SK-N-SH treated with all-trans-retinoic acid at 6 μM for 48 hours (cell line): Measurements from ENCODE around the gene DLX6.

ENCODE experiments used
- ATAC-seq: fragments of 200-7000 bp; cut with Tn5 transposase; 3 replicates; pipeline ENCODE4 v1.9.1; 2020; ENCODE audit warnings: mild to moderate bottlenecking, moderate library complexity
- ARNTL ChIP-seq: fragments of 450-650 bp; formaldehyde crosslinking; IDR thresholded peaks from 2 replicates; pipeline ENCODE4 v1.5.0; 2020; ENCODE audit warnings: low read depth, mild to moderate bottlenecking, moderate library complexity, borderline replicate concordance
- ESRRG ChIP-seq: fragments of 250-450 bp; sonication (Bioruptor Pico); IDR thresholded peaks from 2 replicates; pipeline ENCODE4 v1.6.1; 2021; ENCODE audit warnings: mild to moderate bottlenecking
- ISL1 ChIP-seq: fragments of 250-450 bp; sonication (Bioruptor Pico); IDR thresholded peaks from 2 replicates; pipeline ENCODE4 v2.1.2; 2022; ENCODE audit warnings: mild to moderate bottlenecking, moderate library complexity
- OSR1 ChIP-seq: fragments of 250-450 bp; sonication (Bioruptor Pico); IDR thresholded peaks from 2 replicates; pipeline ENCODE4 v1.8.0; 2022; ENCODE audit warnings: moderate library complexity, mild to moderate bottlenecking, inconsistent platforms
- PPARA ChIP-seq: fragments of 250-450 bp; sonication (Bioruptor Pico); IDR thresholded peaks from 2 replicates; pipeline ENCODE4 v1.5.0; 2020; ENCODE audit warnings: mild to moderate bottlenecking, borderline replicate concordance
- RARB ChIP-seq: fragments of 250-450 bp; sonication (Bioruptor Pico); IDR thresholded peaks from 2 replicates; pipeline ENCODE4 v1.8.0; 2021; ENCODE audit warnings: mild to moderate bottlenecking, moderate library complexity
- SNAI2 ChIP-seq: fragments of 250-450 bp; sonication (Bioruptor Pico); IDR thresholded peaks from 2 replicates; pipeline ENCODE4 v1.5.0; 2020; ENCODE audit warnings: mild to moderate bottlenecking, moderate library complexity
- TCF4 ChIP-seq: fragments of 250-450 bp; sonication (Bioruptor Pico); IDR thresholded peaks from 2 replicates; pipeline ENCODE4 v1.8.0; 2021; ENCODE audit warnings: mild to moderate bottlenecking, moderate library complexity, borderline replicate concordance
- TOX ChIP-seq: fragments of 250-450 bp; sonication (Bioruptor Pico); IDR thresholded peaks from 2 replicates; pipeline ENCODE4 v1.8.0; 2021; ENCODE audit warnings: mild to moderate bottlenecking, moderate library complexity, borderline replicate concordance
- ZFP30 ChIP-seq: fragments of 450-650 bp; formaldehyde crosslinking; IDR thresholded peaks from 2 replicates; pipeline ENCODE4 v1.5.0; 2022; ENCODE audit warnings: mild to moderate bottlenecking, moderate library complexity
- ZNF565 ChIP-seq: fragments of 450-650 bp; formaldehyde crosslinking; conservative IDR thresholded peaks from 2 replicates; pipeline ENCODE4 v1.5.0; 2020; ENCODE audit warnings: low read depth, mild to moderate bottlenecking, moderate library complexity
- ZNF70 ChIP-seq: fragments of 450-650 bp; formaldehyde crosslinking; IDR thresholded peaks from 2 replicates; pipeline ENCODE4 v1.5.0; 2020; ENCODE audit warnings: mild to moderate bottlenecking, moderate library complexity
- ZNF8 ChIP-seq: fragments of 450-650 bp; formaldehyde crosslinking; IDR thresholded peaks from 2 replicates; pipeline ENCODE4 v1.5.0; 2020; ENCODE audit warnings: mild to moderate bottlenecking, moderate library complexity
- TF ChIP-seq, protein P1 (sequence below): fragments of 250-450 bp; sonication (Bioruptor Pico); IDR thresholded peaks from 2 replicates; pipeline ENCODE4 v1.8.0; 2021; ENCODE audit warnings: low read depth, mild to moderate bottlenecking, moderate library complexity, borderline replicate concordance
- TF ChIP-seq, protein P2 (sequence below): fragments of 250-450 bp; sonication (Bioruptor Pico); IDR thresholded peaks from 2 replicates; pipeline ENCODE4 v1.5.0; 2020; ENCODE audit warnings: mild to moderate bottlenecking, moderate library complexity
- TF ChIP-seq, protein P3 (sequence below): fragments of 250-450 bp; sonication (Bioruptor Pico); IDR thresholded peaks from 2 replicates; pipeline ENCODE4 v1.5.1; 2020; ENCODE audit warnings: low read depth, mild to moderate bottlenecking, moderate library complexity

The DLX6 gene

DNA sequence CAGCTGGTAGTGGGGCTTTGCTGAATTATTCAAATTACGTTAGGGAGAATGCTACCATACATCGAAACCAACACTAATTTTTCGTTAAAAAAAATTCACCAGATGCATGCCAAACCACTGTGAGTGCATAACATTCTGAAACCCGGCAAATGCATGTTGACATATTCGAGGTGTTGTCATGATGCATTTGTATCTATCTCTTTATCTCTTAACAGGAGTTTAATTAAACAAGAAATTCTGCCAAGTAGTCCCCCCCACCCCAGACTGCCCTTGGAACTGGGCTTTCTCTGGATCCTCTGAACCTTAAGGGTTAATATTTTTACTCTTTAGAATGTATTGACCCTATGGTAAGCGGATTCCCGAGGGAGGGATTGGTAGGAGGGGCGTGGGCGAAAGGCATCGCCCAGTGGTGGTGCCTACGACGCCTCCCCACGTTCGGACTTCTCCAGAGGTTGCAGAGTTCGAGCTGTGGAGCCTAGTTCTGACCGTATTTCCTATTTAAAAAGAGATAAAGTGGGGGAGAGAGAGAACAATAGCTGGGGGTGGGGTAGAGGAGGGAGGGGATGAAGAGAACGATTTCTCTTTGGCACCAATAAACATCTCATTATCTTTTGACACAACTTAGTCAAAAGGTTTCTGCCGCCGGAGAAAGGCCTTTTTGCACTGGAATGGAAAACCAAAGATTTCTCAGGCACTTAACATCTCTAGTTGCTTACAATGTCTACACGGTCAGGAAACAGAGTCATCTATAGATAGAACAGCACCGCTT lies 7.2 kb downstream of the DLX6 start:
- ATAC-seq = no peak
- TF ChIP-seq ZNF565 (CRISPR knock-in tag) (no peak), PPARA (CRISPR knock-in tag) (no peak), ESRRG (CRISPR knock-in tag) (no peak)
- TF ChIP-seq, protein P1, sequence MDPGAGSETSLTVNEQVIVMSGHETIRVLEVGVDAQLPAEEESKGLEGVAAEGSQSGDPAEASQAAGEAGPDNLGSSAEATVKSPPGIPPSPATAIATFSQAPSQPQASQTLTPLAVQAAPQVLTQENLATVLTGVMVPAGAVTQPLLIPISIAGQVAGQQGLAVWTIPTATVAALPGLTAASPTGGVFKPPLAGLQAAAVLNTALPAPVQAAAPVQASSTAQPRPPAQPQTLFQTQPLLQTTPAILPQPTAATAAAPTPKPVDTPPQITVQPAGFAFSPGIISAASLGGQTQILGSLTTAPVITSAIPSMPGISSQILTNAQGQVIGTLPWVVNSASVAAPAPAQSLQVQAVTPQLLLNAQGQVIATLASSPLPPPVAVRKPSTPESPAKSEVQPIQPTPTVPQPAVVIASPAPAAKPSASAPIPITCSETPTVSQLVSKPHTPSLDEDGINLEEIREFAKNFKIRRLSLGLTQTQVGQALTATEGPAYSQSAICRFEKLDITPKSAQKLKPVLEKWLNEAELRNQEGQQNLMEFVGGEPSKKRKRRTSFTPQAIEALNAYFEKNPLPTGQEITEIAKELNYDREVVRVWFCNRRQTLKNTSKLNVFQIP (CRISPR knock-in tag) = no peak

DNA sequence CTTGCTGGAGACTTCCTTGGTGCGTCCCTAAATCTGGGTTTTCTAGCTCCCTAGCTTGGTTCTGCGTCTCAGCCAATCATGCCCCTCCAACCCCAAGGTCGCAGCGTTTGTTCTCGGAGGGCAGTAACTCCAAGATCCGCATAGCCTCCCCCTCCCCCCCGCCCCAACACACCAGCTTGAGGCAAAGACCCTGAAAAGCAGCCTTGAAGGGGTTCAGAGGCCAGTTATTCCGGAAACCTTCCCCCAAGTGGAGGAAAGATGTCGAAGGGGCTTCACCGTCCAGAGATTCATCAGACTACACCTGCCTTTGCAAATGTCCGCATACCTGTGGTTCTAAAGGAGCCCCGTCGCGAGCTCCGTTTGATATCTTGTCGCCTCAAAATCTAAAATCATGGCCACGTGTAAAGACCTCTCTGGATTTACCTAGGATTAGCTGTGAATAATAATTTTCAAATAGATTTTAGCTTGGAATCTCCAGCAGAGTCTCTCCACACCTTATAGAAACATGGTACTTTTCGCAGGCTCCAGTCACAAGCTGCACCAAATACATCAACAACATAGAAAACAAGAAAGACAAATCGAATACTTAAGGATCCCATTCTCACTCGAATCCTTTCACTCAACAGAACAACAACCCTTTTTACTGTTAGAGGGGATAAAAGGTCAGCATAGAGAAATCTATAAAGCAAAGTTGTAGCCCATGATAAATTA lies 7.9 kb downstream of the DLX6 start:
- TF ChIP-seq ESRRG (CRISPR knock-in tag) (no peak), ARNTL (CRISPR knock-in tag) (no peak), ZNF565 (CRISPR knock-in tag) (no peak), ZNF8 (no peak), ISL1 (CRISPR knock-in tag) (no peak), ZNF70 (CRISPR knock-in tag) (no peak), RARB (CRISPR knock-in tag) (no peak), TOX (CRISPR knock-in tag) (no peak)
- TF ChIP-seq, protein P2, sequence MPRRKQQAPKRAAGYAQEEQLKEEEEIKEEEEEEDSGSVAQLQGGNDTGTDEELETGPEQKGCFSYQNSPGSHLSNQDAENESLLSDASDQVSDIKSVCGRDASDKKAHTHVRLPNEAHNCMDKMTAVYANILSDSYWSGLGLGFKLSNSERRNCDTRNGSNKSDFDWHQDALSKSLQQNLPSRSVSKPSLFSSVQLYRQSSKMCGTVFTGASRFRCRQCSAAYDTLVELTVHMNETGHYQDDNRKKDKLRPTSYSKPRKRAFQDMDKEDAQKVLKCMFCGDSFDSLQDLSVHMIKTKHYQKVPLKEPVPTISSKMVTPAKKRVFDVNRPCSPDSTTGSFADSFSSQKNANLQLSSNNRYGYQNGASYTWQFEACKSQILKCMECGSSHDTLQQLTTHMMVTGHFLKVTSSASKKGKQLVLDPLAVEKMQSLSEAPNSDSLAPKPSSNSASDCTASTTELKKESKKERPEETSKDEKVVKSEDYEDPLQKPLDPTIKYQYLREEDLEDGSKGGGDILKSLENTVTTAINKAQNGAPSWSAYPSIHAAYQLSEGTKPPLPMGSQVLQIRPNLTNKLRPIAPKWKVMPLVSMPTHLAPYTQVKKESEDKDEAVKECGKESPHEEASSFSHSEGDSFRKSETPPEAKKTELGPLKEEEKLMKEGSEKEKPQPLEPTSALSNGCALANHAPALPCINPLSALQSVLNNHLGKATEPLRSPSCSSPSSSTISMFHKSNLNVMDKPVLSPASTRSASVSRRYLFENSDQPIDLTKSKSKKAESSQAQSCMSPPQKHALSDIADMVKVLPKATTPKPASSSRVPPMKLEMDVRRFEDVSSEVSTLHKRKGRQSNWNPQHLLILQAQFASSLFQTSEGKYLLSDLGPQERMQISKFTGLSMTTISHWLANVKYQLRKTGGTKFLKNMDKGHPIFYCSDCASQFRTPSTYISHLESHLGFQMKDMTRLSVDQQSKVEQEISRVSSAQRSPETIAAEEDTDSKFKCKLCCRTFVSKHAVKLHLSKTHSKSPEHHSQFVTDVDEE (CRISPR knock-in tag) = no peak
- TF ChIP-seq, protein P1 (CRISPR knock-in tag) = no peak
- TF ChIP-seq, protein P3, sequence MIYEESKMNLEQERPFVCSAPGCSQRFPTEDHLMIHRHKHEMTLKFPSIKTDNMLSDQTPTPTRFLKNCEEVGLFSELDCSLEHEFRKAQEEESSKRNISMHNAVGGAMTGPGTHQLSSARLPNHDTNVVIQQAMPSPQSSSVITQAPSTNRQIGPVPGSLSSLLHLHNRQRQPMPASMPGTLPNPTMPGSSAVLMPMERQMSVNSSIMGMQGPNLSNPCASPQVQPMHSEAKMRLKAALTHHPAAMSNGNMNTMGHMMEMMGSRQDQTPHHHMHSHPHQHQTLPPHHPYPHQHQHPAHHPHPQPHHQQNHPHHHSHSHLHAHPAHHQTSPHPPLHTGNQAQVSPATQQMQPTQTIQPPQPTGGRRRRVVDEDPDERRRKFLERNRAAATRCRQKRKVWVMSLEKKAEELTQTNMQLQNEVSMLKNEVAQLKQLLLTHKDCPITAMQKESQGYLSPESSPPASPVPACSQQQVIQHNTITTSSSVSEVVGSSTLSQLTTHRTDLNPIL = no peak
- ATAC-seq = no peak

DNA sequence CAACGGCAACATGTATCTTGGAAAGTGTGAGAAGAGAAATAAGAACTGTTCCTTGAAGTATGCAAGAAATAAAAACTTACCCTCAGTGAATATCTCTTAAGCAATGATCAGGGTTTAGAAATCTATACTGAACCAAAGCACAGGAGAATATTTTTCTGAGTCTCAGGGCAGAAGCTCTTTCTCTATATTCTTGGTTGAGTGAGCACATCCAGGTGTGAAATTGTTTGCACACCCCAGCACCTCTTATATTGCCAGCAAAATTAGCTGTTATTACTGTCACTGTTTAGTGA lies 8.4 kb downstream of the DLX6 start:
- TF ChIP-seq OSR1 = no peak
- no peak for TF ChIP-seq ZNF70 (CRISPR knock-in tag)
- no peak for TF ChIP-seq ZNF8
- TF ChIP-seq PPARA (CRISPR knock-in tag) = no peak
- TF ChIP-seq TCF4 (CRISPR knock-in tag) = no peak
- no peak for TF ChIP-seq RARB (CRISPR knock-in tag)
- TF ChIP-seq, protein P1 (CRISPR knock-in tag) = no peak
- TF ChIP-seq, protein P3 = no peak
- no peak for TF ChIP-seq SNAI2 (CRISPR knock-in tag)
- no peak for TF ChIP-seq ZFP30 (CRISPR knock-in tag)
- TF ChIP-seq ISL1 (CRISPR knock-in tag) = no peak
- ATAC-seq = no peak
